Mesodermal cell (in vitro differentiated cells): ENCODE results near the gene TCERG1L.

Experiments used
- H3K27ac ChIP-seq: 2 replicates; pipeline ENCODE4 v1.7.0; 2013; ENCODE audit warnings: mild to moderate bottlenecking, low read depth, low read length, moderate library complexity; ENCODE audit not compliant: severe bottlenecking
- H3K36me3 ChIP-seq: 2 replicates; pipeline ENCODE4 v1.7.1; 2013; ENCODE audit warnings: mild to moderate bottlenecking, low read length, moderate library complexity; ENCODE audit not compliant: control insufficient read depth, insufficient read depth
- H3K4me1 ChIP-seq: one replicate; pipeline ENCODE4 v1.7.1; 2013; ENCODE audit warnings: mild to moderate bottlenecking, low read length; ENCODE audit not compliant: insufficient read depth, control insufficient read depth, poor library complexity, severe bottlenecking
- H3K4me3 ChIP-seq: 2 replicates; pipeline ENCODE4 v1.7.0; 2013; ENCODE audit warnings: low read length, control low read depth, mild to moderate bottlenecking; ENCODE audit not compliant: insufficient read depth, poor library complexity, severe bottlenecking; ENCODE audit errors: extremely low read depth
- H3K9me3 ChIP-seq: 2 replicates; pipeline ENCODE4 v1.7.1; 2013; ENCODE audit warnings: mild to moderate bottlenecking, low read length, moderate library complexity; ENCODE audit not compliant: control insufficient read depth
- WGBS, 2 experiments: methylation state at CpG; one replicate each; pipeline ENCODE4 v1.1.5; 2013; ENCODE audit warnings: missing lambda C conversion rate in 2 of 2; ENCODE audit not compliant: insufficient coverage in 2 of 2; 5-methylcytosine and 5-hydroxymethylcytosine counted together

The TCERG1L gene

GRCh38 chr10:131131726-131132591 is 179.6 kb downstream of the TCERG1L start:
- 90 to 93% methylated on average over 21 to 25 of the region's 25 CpGs for WGBS, 2 experiments
- Histone ChIP-seq H3K4me3 (no peak overlapping the region), H3K9me3 (no peaks in the 10 kb centered on the region), H3K27ac (no peak overlapping the region), H3K4me1 (peaks cover 7% of the 10 kb centered on the region), H3K36me3 (no peaks in the 10 kb centered on the region)

- Histone ChIP-seq H3K27ac (no peak overlapping the region), H3K9me3 (no peaks in the 10 kb centered on the region), H3K36me3 (no peaks in the 10 kb centered on the region), H3K4me1 (peaks cover 14% of the 10 kb centered on the region), H3K4me3 (no peak overlapping the region)
- 90 to 93% methylated on average over 2 to 5 of the region's 7 CpGs for WGBS, 2 experiments
Observed at GRCh38 chr10:131130025-131130424, 181.5 kb downstream of the TCERG1L start.

GRCh38 chr10:131129544-131129943 is 182.0 kb downstream of the TCERG1L start:
- H3K4me1 ChIP-seq = peaks cover 14% of the 10 kb centered on the region
- 82 to 100% methylated on average over 3 of the region's 6 CpGs for WGBS, 2 experiments
- H3K4me3 ChIP-seq = no peak overlapping the region
- H3K36me3 ChIP-seq = no peaks in the 10 kb centered on the region
- H3K27ac ChIP-seq = no peak overlapping the region
- H3K9me3 ChIP-seq = no peaks in the 10 kb centered on the region

GRCh38 chr10:131128731-131129130 is 182.8 kb downstream of the TCERG1L start:
- Histone ChIP-seq H3K4me3 (no peak overlapping the region), H3K9me3 (no peaks in the 10 kb centered on the region), H3K4me1 (peaks cover 14% of the 10 kb centered on the region), H3K36me3 (no peaks in the 10 kb centered on the region), H3K27ac (no peak overlapping the region)
- 95 to 97% methylated on average over 4 to 5 of the region's 8 CpGs for WGBS, 2 experiments

GRCh38 chr10:131127610-131128009 is 183.9 kb downstream of the TCERG1L start:
- no peaks in the 10 kb centered on the region for H3K36me3 ChIP-seq
- peaks cover 14% of the 10 kb centered on the region for H3K4me1 ChIP-seq
- H3K9me3 ChIP-seq = peaks cover 7% of the 10 kb centered on the region
- 88 to 93% methylated on average over 5 to 6 of the region's 8 CpGs for WGBS, 2 experiments
- H3K4me3 ChIP-seq = no peak overlapping the region
- H3K27ac ChIP-seq = no peak overlapping the region

GRCh38 chr10:131127138-131127589 is 184.4 kb downstream of the TCERG1L start:
- 76 to 82% methylated on average over 8 to 9 of the region's 9 CpGs for WGBS, 2 experiments
- Histone ChIP-seq H3K36me3 (no peaks in the 10 kb centered on the region), H3K27ac (no peak overlapping the region), H3K9me3 (peaks cover 11% of the 10 kb centered on the region), H3K4me1 (peaks cover 14% of the 10 kb centered on the region), H3K4me3 (no peak overlapping the region)

- Histone ChIP-seq H3K27ac (no peak overlapping the region), H3K4me1 (peaks cover 14% of the 10 kb centered on the region), H3K4me3 (no peak overlapping the region), H3K36me3 (no peaks in the 10 kb centered on the region), H3K9me3 (peaks cover 11% of the 10 kb centered on the region)
- WGBS, 2 experiments = 80 to 86% methylated on average over 13 of the region's 14 CpGs
Observed at GRCh38 chr10:131126321-131127137, 185.0 kb downstream of the TCERG1L start.

GRCh38 chr10:131125511-131126225 is 185.9 kb downstream of the TCERG1L start:
- no peaks in the 10 kb centered on the region for H3K36me3 ChIP-seq
- 92 to 93% methylated on average over 9 to 10 of the region's 10 CpGs for WGBS, 2 experiments
- no peak overlapping the region for H3K4me3 ChIP-seq
- peaks cover 11% of the 10 kb centered on the region for H3K9me3 ChIP-seq
- H3K4me1 ChIP-seq = peaks cover 14% of the 10 kb centered on the region
- no peak overlapping the region for H3K27ac ChIP-seq

GRCh38 chr10:131124945-131125344 is 186.6 kb downstream of the TCERG1L start:
- Histone ChIP-seq H3K9me3 (peaks cover 11% of the 10 kb centered on the region), H3K36me3 (no peaks in the 10 kb centered on the region), H3K4me1 (peaks cover 14% of the 10 kb centered on the region), H3K4me3 (no peak overlapping the region), H3K27ac (no peak overlapping the region)

GRCh38 chr10:131123496-131123895 is 188.0 kb downstream of the TCERG1L start:
- H3K4me1 ChIP-seq = peaks cover 14% of the 10 kb centered on the region
- H3K27ac ChIP-seq = no peak overlapping the region
- H3K9me3 ChIP-seq = peaks cover 11% of the 10 kb centered on the region
- WGBS, 2 experiments = 91 to 96% methylated on average over 11 of the region's 11 CpGs
- H3K36me3 ChIP-seq = no peaks in the 10 kb centered on the region
- H3K4me3 ChIP-seq = no peak overlapping the region
